ENCODE data around the gene SLC34A1. TPM values are rescaled to one million over a fixed set of nuclear protein-coding genes. Genes with fewer than 3 reads are reported as not detected.

Gene SLC34A1
- total and polyA plus RNA-seq, 11 donors, result not detected

DNA sequence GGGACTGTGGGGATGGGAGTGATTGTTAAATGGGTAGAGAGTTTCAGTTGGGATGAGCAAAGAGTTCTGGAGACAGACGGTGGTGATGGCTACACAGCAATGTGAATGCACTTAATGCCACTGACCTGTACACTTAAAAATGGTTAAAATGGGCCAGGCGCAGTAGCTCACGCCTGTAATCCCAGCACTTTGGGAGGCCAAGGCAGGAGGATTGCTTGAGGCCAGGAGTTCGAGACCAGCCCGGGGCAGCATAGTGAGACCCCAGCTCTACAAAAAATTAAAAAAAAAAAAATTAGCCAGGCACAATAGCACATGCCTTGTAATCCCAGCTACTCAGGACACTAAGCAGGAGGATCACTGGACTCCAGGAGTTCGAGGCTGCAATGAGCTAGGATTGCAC lies 40.5 kb upstream of the SLC34A1 start:
- WGBS, 4 donors, result 96 to 99% (median 97%) methylated on average over 6 of the region's 6 CpGs
- DNase-seq, result no peak
- H3K36me3 ChIP-seq, result peaks cover 0 to 88% (median 55%) of the 10 kb centered on the region in 9 donors

DNA sequence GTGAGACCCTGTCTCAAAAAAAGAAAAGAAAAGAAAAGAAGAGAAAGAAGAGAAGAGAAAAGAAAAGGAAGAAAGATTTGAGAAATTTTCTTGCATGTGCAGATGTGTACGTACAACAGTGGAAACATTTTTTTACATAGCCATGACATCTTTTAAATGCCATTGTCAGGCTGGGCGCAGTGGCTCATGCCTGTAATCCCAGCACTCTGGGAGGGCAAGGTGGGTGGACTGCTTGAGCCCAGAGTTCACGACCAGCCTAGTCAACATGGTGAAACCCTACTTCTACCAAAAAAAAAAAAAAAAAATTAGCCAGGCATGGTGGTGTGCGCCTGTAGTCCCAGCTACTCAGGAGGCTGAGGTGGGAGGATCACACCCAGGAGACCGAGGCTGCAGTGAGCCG lies 39.3 kb upstream of the SLC34A1 start:
- Histone ChIP-seq H3K4me3 (no peak overlapping the region), H3K9me3 (no peaks in the 10 kb centered on the region), H3K27ac (no peak overlapping the region), H3K27me3 (no peaks in the 10 kb centered on the region), H3K4me1 (peaks cover 0 to 31% (median 10%) of the 10 kb centered on the region in 12 donors), H3K36me3 (peaks cover 0 to 86% (median 54%) of the 10 kb centered on the region in 9 donors)
- DNase-seq (no peak), ATAC-seq (no peak)
- WGBS, 4 donors, result 94 to 97% (median 95%) methylated on average over 6 of the region's 6 CpGs
- TF ChIP-seq CTCF (IDR thresholded peaks at IDR 0.05), result no peak
- TF ChIP-seq POLR2A (IDR thresholded peaks at IDR 0.05), result no peak
- intact Hi-C loops (cut with DNase I), result no loop called here

More for the DNA sequence above, 40.5 kb upstream of the SLC34A1 start:
- Histone ChIP-seq H3K9me3 (no peaks in the 10 kb centered on the region), H3K4me1 (peaks cover 0 to 27% (median 6%) of the 10 kb centered on the region in 12 donors), H3K4me3 (no peak overlapping the region), H3K27me3 (no peaks in the 10 kb centered on the region), H3K27ac (no peak overlapping the region)
- TF ChIP-seq POLR2A (IDR thresholded peaks at IDR 0.05) (no peak), CTCF (IDR thresholded peaks at IDR 0.05) (no peak)
- no peak for ATAC-seq
- intact Hi-C loops (cut with DNase I), result no loop called here

GRCh38 chr5:177346820-177347219 lies 37.4 kb upstream of the SLC34A1 start:
- intact Hi-C loops (cut with DNase I), result no loop called here
- H3K27ac ChIP-seq, result no peak overlapping the region
- 73 to 88% (median 77%) methylated on average over 4 of the region's 4 CpGs for WGBS, 4 donors
- H3K4me3 ChIP-seq, result no peak overlapping the region
- ATAC-seq (no peak), DNase-seq (no peak)
- peaks cover 9 to 43% (median 22%) of the 10 kb centered on the region in 12 donors for H3K4me1 ChIP-seq
- no peaks in the 10 kb centered on the region for H3K9me3 ChIP-seq
- TF ChIP-seq CTCF (IDR thresholded peaks at IDR 0.05), result no peak
- TF ChIP-seq POLR2A (IDR thresholded peaks at IDR 0.05), result no peak
- peaks cover 0 to 76% (median 46%) of the 10 kb centered on the region in 9 donors for H3K36me3 ChIP-seq
- no peaks in the 10 kb centered on the region for H3K27me3 ChIP-seq

- H3K36me3 ChIP-seq, result peaks cover 0 to 68% (median 39%) of the 10 kb centered on the region in 9 donors
Measured at GRCh38 chr5:177347699-177348098, 36.5 kb upstream of the SLC34A1 start.

More at GRCh38 chr5:177347699-177348098, 36.5 kb upstream of the SLC34A1 start:
- H3K9me3 ChIP-seq, result no peaks in the 10 kb centered on the region
- H3K27ac ChIP-seq, result no peak overlapping the region
- no peak overlapping the region for H3K4me3 ChIP-seq
- H3K27me3 ChIP-seq, result no peaks in the 10 kb centered on the region
- H3K4me1 ChIP-seq, result peaks cover 9 to 49% (median 26%) of the 10 kb centered on the region in 12 donors
- TF ChIP-seq POLR2A (IDR thresholded peaks at IDR 0.05), result no peak
- TF ChIP-seq CTCF (IDR thresholded peaks at IDR 0.05), result no peak
- WGBS, 4 donors, result 87 to 95% (median 88%) methylated on average over 4 of the region's 4 CpGs
- intact Hi-C loops (cut with DNase I), result loop anchor here in 1 of 10 donors (2.0 kb wide), 1 partner anchor 35 kb away; no protein-coding TSS in a partner anchor
- no peak for ATAC-seq
- DNase-seq, result no peak
